ENCODE measurements around the gene SH3D21.

SH3D21 gene

DNA sequence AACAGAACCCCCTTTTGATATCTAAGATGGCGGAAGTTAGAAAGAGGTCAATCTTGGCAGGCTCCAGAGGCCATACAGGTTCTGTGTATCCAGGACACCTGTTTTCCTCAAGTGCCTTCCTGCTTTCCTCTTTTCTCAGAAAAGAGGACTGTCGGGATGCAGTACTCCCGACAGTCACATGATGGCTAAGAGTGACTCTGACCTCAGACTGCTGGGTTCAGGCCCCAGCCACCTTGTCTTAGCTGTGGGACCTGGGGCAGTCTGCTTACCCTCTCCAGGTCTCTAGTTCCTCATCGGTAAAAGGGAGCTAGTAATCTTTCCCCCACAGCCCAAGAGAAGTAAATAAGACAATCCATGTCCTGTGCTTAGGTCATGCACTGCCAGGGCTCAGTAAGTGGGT is 49.6 kb downstream of the SH3D21 start:
- Histone ChIP-seq H3K27me3 (ENCODE audit: control insufficient read depth, insufficient read depth, low read length, poor library complexity, severe bottlenecking) (no peaks in the 10 kb centered on the region), H3K36me3 (ENCODE audit: control insufficient read depth, insufficient read depth, low read length) (peaks cover 9% of the 10 kb centered on the region), H3K27ac (ENCODE audit: insufficient read depth, low read depth, low read length, poor library complexity, severe bottlenecking) (no peak overlapping the region), H3K4me3 (ENCODE audit: insufficient read depth, low read depth, low read length) (no peak overlapping the region), H3K9me3 (ENCODE audit: control insufficient read depth, low read length) (no peaks in the 10 kb centered on the region), H3K4me1 (ENCODE audit: control insufficient read depth, insufficient read depth, low read length) (peaks cover 21% of the 10 kb centered on the region)
- WGBS, 2 experiments = 83 to 88% methylated on average over 4 of the region's 4 CpGs

DNA sequence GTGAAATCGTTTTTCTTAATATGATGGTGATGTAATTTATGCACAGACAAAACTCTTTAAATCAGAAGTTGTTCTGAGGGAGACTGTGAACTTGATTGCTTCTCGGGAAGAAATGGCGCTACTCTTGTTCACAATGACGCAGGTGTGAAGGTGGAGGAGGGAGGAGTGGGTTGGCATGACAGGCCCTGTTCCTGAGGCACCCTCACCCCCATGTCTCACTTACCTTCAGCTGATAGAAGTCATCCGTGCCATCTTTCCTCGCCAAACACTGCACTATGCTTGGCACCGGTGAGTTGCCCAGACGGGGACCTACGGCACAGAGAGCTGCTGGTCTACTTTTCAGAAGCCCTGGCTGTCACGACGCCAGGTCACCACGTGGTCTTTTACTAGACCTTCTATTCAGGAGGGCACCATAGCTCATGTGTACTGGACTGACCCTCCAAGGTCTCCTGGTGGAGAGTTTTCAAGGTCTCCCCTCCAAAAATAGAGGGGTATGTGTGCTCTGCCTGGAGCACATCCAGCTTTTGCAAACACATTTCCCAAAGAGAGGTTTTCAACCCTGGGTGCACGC is 52.4 kb downstream of the SH3D21 start:
- peaks cover 9% of the 10 kb centered on the region for H3K36me3 ChIP-seq (ENCODE audit: control insufficient read depth, insufficient read depth, low read length)
- H3K27me3 ChIP-seq (ENCODE audit: control insufficient read depth, insufficient read depth, low read length, poor library complexity, severe bottlenecking) = no peaks in the 10 kb centered on the region
- peaks cover under 1% of the 10 kb centered on the region for H3K4me1 ChIP-seq (ENCODE audit: control insufficient read depth, insufficient read depth, low read length)
- H3K9me3 ChIP-seq (ENCODE audit: control insufficient read depth, low read length) = no peaks in the 10 kb centered on the region
- 96% methylated on average over 13 of the region's 13 CpGs for WGBS, 2 experiments
- H3K4me3 ChIP-seq (ENCODE audit: insufficient read depth, low read depth, low read length) = no peak overlapping the region
- no peak overlapping the region for H3K27ac ChIP-seq (ENCODE audit: insufficient read depth, low read depth, low read length, poor library complexity, severe bottlenecking)

DNA sequence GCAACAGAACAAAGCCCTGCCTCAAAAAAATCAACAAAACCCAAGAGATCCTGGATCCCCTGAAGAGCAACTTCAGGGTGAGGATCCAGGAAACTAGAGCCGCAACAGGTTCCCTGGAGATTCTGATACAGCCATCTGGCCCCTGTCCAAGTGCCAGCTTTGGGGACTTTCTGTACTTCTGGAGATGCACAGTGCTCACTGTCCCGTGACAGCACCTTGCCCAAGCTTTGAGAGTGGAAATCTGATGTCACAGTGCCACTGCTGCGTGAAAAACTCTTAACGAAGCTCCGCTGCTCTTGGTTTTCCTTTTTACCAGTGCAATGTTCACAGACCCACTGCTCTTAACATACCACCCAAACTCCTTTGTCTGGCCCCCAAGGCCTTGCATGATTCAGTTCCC is 53.2 kb downstream of the SH3D21 start:
- no peaks in the 10 kb centered on the region for H3K9me3 ChIP-seq (ENCODE audit: control insufficient read depth, low read length)
- no peak overlapping the region for H3K27ac ChIP-seq (ENCODE audit: insufficient read depth, low read depth, low read length, poor library complexity, severe bottlenecking)
- H3K36me3 ChIP-seq (ENCODE audit: control insufficient read depth, insufficient read depth, low read length) = peaks cover 8% of the 10 kb centered on the region
- WGBS, 2 experiments = 92 to 97% methylated on average over 5 of the region's 5 CpGs
- no peak overlapping the region for H3K4me3 ChIP-seq (ENCODE audit: insufficient read depth, low read depth, low read length)
- H3K4me1 ChIP-seq (ENCODE audit: control insufficient read depth, insufficient read depth, low read length) = no peaks in the 10 kb centered on the region
- H3K27me3 ChIP-seq (ENCODE audit: control insufficient read depth, insufficient read depth, low read length, poor library complexity, severe bottlenecking) = no peaks in the 10 kb centered on the region

DNA sequence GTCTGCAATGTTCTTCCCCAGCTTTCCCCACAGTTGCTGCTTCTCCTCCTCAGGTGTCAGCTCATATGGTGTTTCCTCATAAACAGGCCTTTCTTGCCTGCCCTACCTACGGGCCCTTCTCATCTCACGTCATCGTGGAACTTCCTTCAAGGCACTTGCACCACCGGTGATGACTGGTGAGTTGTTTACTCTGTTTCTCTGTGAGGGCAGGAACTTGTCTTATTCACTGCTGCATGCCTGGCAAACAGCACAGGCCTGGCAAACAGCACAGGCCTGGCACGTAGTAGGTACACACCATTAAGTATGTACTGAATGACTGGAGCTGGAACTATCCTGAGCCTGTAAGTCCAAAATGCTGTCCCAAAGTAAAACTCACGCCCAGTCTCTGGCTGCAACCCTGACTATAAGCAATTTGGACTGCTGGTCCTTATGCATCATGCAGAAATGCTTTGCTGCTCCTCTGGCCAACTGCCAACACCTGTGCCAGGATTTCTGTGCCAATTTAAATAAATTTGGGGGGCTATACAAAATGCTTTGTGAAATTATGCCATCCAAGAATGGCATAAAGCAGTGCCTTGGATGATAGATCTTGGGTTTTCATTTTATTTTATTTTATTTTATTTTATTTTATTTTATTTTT is 53.9 kb downstream of the SH3D21 start:
- no peaks in the 10 kb centered on the region for H3K4me1 ChIP-seq (ENCODE audit: control insufficient read depth, insufficient read depth, low read length)
- H3K9me3 ChIP-seq (ENCODE audit: control insufficient read depth, low read length) = no peaks in the 10 kb centered on the region
- no peak overlapping the region for H3K27ac ChIP-seq (ENCODE audit: insufficient read depth, low read depth, low read length, poor library complexity, severe bottlenecking)
- H3K4me3 ChIP-seq (ENCODE audit: insufficient read depth, low read depth, low read length) = no peak overlapping the region
- peaks cover 2% of the 10 kb centered on the region for H3K36me3 ChIP-seq (ENCODE audit: control insufficient read depth, insufficient read depth, low read length)
- 96 to 97% methylated on average over 6 of the region's 6 CpGs for WGBS, 2 experiments
- no peaks in the 10 kb centered on the region for H3K27me3 ChIP-seq (ENCODE audit: control insufficient read depth, insufficient read depth, low read length, poor library complexity, severe bottlenecking)

DNA sequence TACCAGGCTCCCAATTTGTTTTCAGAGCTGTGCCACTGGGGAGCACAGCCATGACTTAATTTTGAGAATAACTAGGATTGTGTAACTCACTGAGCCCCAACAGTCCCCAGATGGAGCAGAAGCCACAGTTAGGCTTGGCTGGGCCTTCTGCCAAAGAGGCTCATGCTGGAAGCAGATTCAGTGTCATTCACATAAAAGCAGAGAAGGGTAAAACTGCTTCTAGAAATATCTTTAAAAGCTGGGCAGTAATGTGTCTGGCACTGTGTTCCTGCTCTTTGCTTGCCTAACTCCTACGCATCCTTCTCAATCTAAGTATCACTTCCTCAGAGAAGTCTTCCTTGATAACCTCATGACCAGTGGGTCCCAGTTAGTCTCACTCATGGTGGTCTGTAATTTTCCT is 59.2 kb downstream of the SH3D21 start:
- H3K36me3 ChIP-seq (ENCODE audit: control insufficient read depth, insufficient read depth, low read length) = peaks cover 5% of the 10 kb centered on the region
- 95 to 100% methylated on average over 1 of the region's 1 CpG for WGBS, 2 experiments

DNA sequence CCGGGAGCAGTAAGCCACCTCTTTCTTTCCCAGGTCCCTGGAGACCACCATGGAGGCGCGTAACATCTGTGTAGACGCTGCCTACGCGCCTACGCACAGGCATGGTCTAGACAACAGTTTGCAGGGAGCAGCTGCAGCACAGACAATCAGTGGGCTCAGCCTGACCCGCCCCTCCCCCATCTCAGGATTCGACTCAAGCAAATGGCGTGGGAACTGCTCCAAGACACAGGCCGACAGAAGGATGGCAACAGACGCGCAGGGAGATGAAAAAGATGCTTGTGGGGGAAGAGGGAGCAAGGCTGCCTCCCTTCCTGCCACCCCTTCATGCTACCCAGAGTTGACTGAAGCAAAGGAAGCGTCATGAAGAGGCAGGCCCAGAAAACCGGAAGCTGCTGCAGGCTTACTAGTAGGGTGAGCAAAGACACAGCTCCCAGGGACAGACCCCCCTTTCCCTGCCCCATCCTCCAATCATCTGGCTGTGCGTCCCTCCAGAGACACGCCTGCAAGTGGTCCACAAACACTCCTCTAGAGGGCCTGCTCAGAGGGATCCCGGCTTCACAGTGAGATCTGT is 60.0 kb downstream of the SH3D21 start:
- peak overlapping the region; percentile 0 for H3K27ac ChIP-seq (ENCODE audit: insufficient read depth, low read depth, low read length, poor library complexity, severe bottlenecking)
- peaks cover 17% of the 10 kb centered on the region for H3K4me1 ChIP-seq (ENCODE audit: control insufficient read depth, insufficient read depth, low read length)
- 75 to 78% methylated on average over 18 of the region's 18 CpGs for WGBS, 2 experiments
- no peaks in the 10 kb centered on the region for H3K9me3 ChIP-seq (ENCODE audit: control insufficient read depth, low read length)
- no peak overlapping the region for H3K4me3 ChIP-seq (ENCODE audit: insufficient read depth, low read depth, low read length)
- H3K36me3 ChIP-seq (ENCODE audit: control insufficient read depth, insufficient read depth, low read length) = peaks cover 5% of the 10 kb centered on the region
- H3K27me3 ChIP-seq (ENCODE audit: control insufficient read depth, insufficient read depth, low read length, poor library complexity, severe bottlenecking) = no peaks in the 10 kb centered on the region

More for the DNA sequence above, 59.2 kb downstream of the SH3D21 start:
- no peaks in the 10 kb centered on the region for H3K9me3 ChIP-seq (ENCODE audit: control insufficient read depth, low read length)
- H3K4me1 ChIP-seq (ENCODE audit: control insufficient read depth, insufficient read depth, low read length) = peaks cover 17% of the 10 kb centered on the region
- no peaks in the 10 kb centered on the region for H3K27me3 ChIP-seq (ENCODE audit: control insufficient read depth, insufficient read depth, low read length, poor library complexity, severe bottlenecking)
- no peak overlapping the region for H3K4me3 ChIP-seq (ENCODE audit: insufficient read depth, low read depth, low read length)
- no peak overlapping the region for H3K27ac ChIP-seq (ENCODE audit: insufficient read depth, low read depth, low read length, poor library complexity, severe bottlenecking)

DNA sequence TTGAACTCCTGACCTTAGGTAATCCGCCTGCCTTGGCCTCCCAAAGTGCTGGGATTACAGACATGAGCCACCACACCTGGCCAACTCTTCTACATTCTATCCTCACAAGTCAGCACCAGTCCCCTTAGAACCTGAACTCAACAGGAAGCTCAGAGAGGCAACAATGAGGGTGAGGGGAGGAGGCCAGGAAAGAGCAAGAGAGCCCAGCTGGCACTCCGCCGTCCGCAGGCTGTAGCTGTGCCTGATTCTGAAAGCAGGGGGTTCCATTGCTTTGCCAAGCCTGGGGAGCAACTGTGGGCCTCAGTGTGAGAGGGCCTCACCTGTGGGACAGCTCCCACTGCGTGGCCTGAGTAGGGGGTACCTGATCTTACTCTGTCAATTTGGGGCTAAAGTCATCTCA is 60.9 kb downstream of the SH3D21 start:
- Histone ChIP-seq H3K36me3 (ENCODE audit: control insufficient read depth, insufficient read depth, low read length) (peaks cover 5% of the 10 kb centered on the region), H3K9me3 (ENCODE audit: control insufficient read depth, low read length) (no peaks in the 10 kb centered on the region), H3K27me3 (ENCODE audit: control insufficient read depth, insufficient read depth, low read length, poor library complexity, severe bottlenecking) (no peaks in the 10 kb centered on the region), H3K27ac (ENCODE audit: insufficient read depth, low read depth, low read length, poor library complexity, severe bottlenecking) (no peak overlapping the region), H3K4me3 (ENCODE audit: insufficient read depth, low read depth, low read length) (no peak overlapping the region), H3K4me1 (ENCODE audit: control insufficient read depth, insufficient read depth, low read length) (peaks cover 17% of the 10 kb centered on the region)
- WGBS, 2 experiments = 92 to 96% methylated on average over 5 of the region's 5 CpGs

DNA sequence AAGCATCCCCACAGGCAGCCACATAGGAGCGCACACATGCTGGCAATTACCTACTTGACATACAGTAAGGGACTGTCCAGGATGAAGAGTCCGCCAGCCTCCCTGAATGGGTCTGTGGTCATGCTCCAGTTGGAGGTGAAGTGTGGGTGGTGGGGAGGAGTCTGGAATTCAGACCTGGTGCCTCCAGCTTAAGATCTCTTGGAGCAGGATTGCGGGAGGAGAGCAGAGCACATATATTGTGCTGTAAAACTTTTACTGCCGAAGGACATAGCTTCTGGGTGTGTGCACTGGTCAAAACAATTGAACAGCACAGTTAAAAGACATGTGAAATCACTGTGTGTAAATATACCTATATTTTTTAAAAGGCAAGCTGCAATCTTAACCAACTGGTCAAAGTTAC is 61.6 kb downstream of the SH3D21 start:
- Histone ChIP-seq H3K4me3 (ENCODE audit: insufficient read depth, low read depth, low read length) (no peak overlapping the region), H3K27me3 (ENCODE audit: control insufficient read depth, insufficient read depth, low read length, poor library complexity, severe bottlenecking) (no peaks in the 10 kb centered on the region), H3K9me3 (ENCODE audit: control insufficient read depth, low read length) (no peaks in the 10 kb centered on the region), H3K36me3 (ENCODE audit: control insufficient read depth, insufficient read depth, low read length) (peaks cover 5% of the 10 kb centered on the region), H3K4me1 (ENCODE audit: control insufficient read depth, insufficient read depth, low read length) (peaks cover 22% of the 10 kb centered on the region), H3K27ac (ENCODE audit: insufficient read depth, low read depth, low read length, poor library complexity, severe bottlenecking) (no peak overlapping the region)
- 94 to 96% methylated on average over 4 of the region's 4 CpGs for WGBS, 2 experiments

DNA sequence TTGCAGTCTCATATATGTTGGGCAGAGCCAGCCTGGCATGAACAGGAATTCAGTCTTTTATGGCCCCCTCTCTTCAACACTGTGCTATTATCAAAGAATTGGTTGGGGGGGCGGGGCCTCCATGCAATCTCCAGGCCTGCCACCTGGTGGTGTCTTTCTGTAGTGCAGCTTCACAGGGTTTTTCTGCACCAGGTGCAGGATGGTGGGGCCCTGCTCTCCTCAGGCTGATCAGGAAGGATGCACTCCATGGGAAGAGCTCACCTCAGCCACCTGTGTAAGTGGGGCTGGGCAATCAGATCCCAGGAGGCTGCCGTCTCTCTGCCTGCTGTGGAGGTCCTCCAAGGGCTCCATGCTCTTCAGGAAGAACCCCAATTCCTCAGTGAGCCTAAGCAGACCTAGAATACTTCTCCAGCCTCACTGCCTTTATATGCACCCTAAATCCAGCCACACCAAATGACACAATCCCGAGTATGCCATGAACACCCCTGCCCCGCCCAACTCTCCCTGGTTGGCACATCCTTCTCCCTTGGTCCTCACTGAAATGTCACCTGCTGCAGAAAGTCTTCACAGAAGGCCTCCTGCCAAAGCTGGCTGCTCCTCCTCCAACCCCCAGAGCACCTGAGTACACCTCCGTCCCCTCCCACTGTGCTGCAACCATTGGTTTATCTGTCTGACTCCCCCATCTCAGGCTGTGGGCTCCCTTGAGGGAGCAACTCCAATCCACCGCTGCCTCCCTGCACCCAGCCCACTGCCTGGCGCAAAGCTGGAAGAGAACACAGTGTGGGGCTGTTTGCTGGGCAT is 63.1 kb downstream of the SH3D21 start:
- peaks cover 36% of the 10 kb centered on the region for H3K4me1 ChIP-seq (ENCODE audit: control insufficient read depth, insufficient read depth, low read length)

More for the DNA sequence above, 63.1 kb downstream of the SH3D21 start:
- H3K36me3 ChIP-seq (ENCODE audit: control insufficient read depth, insufficient read depth, low read length) = peaks cover 5% of the 10 kb centered on the region
- H3K9me3 ChIP-seq (ENCODE audit: control insufficient read depth, low read length) = no peaks in the 10 kb centered on the region
- no peaks in the 10 kb centered on the region for H3K27me3 ChIP-seq (ENCODE audit: control insufficient read depth, insufficient read depth, low read length, poor library complexity, severe bottlenecking)
- H3K4me3 ChIP-seq (ENCODE audit: insufficient read depth, low read depth, low read length) = no peak overlapping the region
- WGBS, 2 experiments = 66 to 67% methylated on average over 7 of the region's 7 CpGs
- peak overlapping the region; percentile 29 for H3K27ac ChIP-seq (ENCODE audit: insufficient read depth, low read depth, low read length, poor library complexity, severe bottlenecking)

All from ectodermal cell (in vitro differentiated cells).